Measurements from ENCODE around the gene FSTL5.

The FSTL5 gene

DNA sequence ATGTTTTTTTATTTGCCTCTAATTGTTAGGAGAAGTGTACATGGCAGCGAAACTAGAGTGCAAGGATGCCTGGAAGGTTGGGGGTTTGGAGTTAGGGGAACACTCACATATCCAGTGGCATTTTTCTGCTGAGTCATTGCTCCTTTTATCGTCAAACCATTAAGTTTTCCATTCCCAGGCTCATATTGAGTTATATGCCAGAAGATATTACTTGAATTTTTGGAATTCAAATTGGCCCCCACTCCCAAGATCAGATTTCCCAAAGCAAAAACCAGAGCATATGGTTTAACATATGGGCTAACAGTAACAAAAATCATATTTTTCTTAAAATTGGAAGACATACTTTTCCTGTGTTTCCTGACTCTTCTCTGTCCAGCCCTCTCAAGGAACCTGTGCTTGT, 152.7 kb downstream of the FSTL5 start:
- TF ChIP-seq FOXP2 (optimal IDR thresholded peaks at IDR 0.05; ENCODE audit: borderline replicate concordance, extremely low read depth, extremely low read length, insufficient read depth) = no peak
- TF ChIP-seq, protein P1, sequence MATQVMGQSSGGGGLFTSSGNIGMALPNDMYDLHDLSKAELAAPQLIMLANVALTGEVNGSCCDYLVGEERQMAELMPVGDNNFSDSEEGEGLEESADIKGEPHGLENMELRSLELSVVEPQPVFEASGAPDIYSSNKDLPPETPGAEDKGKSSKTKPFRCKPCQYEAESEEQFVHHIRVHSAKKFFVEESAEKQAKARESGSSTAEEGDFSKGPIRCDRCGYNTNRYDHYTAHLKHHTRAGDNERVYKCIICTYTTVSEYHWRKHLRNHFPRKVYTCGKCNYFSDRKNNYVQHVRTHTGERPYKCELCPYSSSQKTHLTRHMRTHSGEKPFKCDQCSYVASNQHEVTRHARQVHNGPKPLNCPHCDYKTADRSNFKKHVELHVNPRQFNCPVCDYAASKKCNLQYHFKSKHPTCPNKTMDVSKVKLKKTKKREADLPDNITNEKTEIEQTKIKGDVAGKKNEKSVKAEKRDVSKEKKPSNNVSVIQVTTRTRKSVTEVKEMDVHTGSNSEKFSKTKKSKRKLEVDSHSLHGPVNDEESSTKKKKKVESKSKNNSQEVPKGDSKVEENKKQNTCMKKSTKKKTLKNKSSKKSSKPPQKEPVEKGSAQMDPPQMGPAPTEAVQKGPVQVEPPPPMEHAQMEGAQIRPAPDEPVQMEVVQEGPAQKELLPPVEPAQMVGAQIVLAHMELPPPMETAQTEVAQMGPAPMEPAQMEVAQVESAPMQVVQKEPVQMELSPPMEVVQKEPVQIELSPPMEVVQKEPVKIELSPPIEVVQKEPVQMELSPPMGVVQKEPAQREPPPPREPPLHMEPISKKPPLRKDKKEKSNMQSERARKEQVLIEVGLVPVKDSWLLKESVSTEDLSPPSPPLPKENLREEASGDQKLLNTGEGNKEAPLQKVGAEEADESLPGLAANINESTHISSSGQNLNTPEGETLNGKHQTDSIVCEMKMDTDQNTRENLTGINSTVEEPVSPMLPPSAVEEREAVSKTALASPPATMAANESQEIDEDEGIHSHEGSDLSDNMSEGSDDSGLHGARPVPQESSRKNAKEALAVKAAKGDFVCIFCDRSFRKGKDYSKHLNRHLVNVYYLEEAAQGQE (IDR thresholded peaks at IDR 0.05; ENCODE audit: insufficient read depth in 1 of 2, low read depth in 2 of 2, low read length in 2 of 2) = no peak
- no peak for TF ChIP-seq POLR2AphosphoS5 (IDR thresholded peaks at IDR 0.05; ENCODE audit: low read depth, low read length)
- TF ChIP-seq TAF1 (IDR thresholded peaks at IDR 0.05; ENCODE audit: borderline replicate concordance, insufficient read depth, low read length) = no peak
- no peak for TF ChIP-seq SIN3A (IDR thresholded peaks at IDR 0.05; ENCODE audit: borderline replicate concordance, insufficient read depth, low read length)

GRCh38 chr4:162010362-162010761, 153.4 kb downstream of the FSTL5 start:
- TF ChIP-seq FOXP2 (optimal IDR thresholded peaks at IDR 0.05; ENCODE audit: borderline replicate concordance, extremely low read depth, extremely low read length, insufficient read depth) (no peak), SIN3A (IDR thresholded peaks at IDR 0.05; ENCODE audit: borderline replicate concordance, insufficient read depth, low read length) (no peak), POLR2AphosphoS5 (IDR thresholded peaks at IDR 0.05; ENCODE audit: low read depth, low read length) (no peak), TAF1 (IDR thresholded peaks at IDR 0.05; ENCODE audit: borderline replicate concordance, insufficient read depth, low read length) (no peak)
- TF ChIP-seq, protein P1 (IDR thresholded peaks at IDR 0.05; ENCODE audit: insufficient read depth in 1 of 2, low read depth in 2 of 2, low read length in 2 of 2) = no peak

DNA sequence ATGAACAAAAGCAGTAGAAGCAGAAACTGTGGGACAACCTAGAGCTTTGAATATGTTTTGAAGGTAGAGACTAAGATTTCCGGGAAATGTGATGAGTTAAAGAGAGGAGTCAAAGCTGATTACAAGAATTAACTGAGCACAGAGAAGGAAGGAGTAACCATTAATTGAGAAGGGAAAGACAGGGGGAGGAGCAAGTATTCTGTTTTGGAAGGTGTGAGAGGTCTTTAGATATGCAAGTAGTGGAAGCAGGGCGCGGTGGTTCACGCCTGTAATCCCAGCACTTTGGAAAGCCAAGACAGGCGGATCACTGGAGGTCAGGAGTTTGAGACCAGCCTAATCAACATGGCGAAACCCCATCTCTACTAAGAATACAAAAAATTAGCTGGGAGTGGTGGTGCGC, 171.5 kb downstream of the FSTL5 start:
- TF ChIP-seq POLR2AphosphoS5 (IDR thresholded peaks at IDR 0.05; ENCODE audit: low read depth, low read length) = no peak
- no peak for TF ChIP-seq FOXP2 (optimal IDR thresholded peaks at IDR 0.05; ENCODE audit: borderline replicate concordance, extremely low read depth, extremely low read length, insufficient read depth)
- TF ChIP-seq, protein P1 (IDR thresholded peaks at IDR 0.05; ENCODE audit: insufficient read depth in 1 of 2, low read depth in 2 of 2, low read length in 2 of 2) = no peak
- TF ChIP-seq TAF1 (IDR thresholded peaks at IDR 0.05; ENCODE audit: borderline replicate concordance, insufficient read depth, low read length) = no peak
- no peak for TF ChIP-seq SIN3A (IDR thresholded peaks at IDR 0.05; ENCODE audit: borderline replicate concordance, insufficient read depth, low read length)

- TF ChIP-seq FOXP2 (optimal IDR thresholded peaks at IDR 0.05; ENCODE audit: borderline replicate concordance, extremely low read depth, extremely low read length, insufficient read depth) = no peak
- TF ChIP-seq TAF1 (IDR thresholded peaks at IDR 0.05; ENCODE audit: borderline replicate concordance, insufficient read depth, low read length) = no peak
Measured at GRCh38 chr4:161991811-161992210, 172.0 kb downstream of the FSTL5 start.

DNA sequence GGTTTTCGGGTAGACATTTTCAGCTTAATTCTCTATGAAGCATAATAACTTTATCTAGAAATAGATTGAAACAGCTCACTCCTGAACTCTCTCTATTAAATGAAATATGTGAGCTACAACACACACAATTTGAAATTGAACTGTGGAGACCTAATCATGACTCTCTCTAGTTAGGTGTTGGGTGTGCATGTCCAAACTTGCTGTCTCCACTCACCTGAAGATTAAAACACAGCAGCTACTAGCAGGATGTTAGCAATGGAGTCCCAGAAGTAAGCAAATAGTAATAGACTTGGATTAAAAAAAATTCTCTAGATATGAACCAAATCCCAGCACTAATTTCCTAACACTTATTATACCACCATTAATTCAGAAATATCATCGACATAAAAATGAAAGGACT, 173.1 kb downstream of the FSTL5 start:
- TF ChIP-seq, protein P1 (IDR thresholded peaks at IDR 0.05; ENCODE audit: insufficient read depth in 1 of 2, low read depth in 2 of 2, low read length in 2 of 2) = no peak
- no peak for TF ChIP-seq POLR2AphosphoS5 (IDR thresholded peaks at IDR 0.05; ENCODE audit: low read depth, low read length)
- no peak for TF ChIP-seq SIN3A (IDR thresholded peaks at IDR 0.05; ENCODE audit: borderline replicate concordance, insufficient read depth, low read length)
- TF ChIP-seq TAF1 (IDR thresholded peaks at IDR 0.05; ENCODE audit: borderline replicate concordance, insufficient read depth, low read length) = no peak
- TF ChIP-seq FOXP2 (optimal IDR thresholded peaks at IDR 0.05; ENCODE audit: borderline replicate concordance, extremely low read depth, extremely low read length, insufficient read depth) = no peak
